Measurements from ENCODE around the gene MGAT5.

Gene MGAT5

DNA sequence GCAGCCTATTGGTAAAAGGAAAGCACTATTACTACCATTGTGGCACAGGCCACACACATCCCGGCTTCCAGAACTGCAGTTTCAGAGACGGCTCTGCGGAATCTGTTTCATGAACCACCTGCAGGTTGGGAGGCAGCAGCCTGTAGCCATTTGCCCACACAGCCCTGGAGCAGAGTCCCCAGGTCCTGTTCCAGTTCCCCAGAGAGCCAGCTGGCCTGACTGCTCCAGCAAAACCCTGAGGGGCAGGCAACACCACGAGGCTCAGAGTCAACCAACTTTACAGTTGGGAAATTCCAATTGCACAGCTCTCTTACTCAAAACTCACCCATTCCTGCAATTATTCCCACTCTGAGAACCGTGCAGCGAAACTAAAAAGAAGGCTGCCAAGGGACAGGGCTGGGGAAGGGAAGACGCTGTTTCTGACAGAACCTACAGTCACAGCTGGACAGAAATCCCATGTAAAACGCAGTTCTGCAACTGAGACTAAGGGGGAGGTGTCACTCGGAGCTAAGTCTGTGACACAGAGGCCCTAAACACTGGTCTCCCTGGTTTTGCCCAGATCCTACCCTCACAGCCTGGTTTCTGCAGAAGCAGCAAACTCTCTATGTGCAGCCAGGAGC, 245.5 kb downstream of the MGAT5 start:
- Histone ChIP-seq H3K4me1 (no peaks in the 10 kb centered on the region), H3K4me2 (ENCODE audit: low read length) (no peak overlapping the region), H3K9ac (no peak overlapping the region), H3K79me2 (no peaks in the 10 kb centered on the region), H3K4me3 (ENCODE audit: low read depth, low read length) (no peak overlapping the region), H3K27me3 (ENCODE audit: control insufficient read depth, insufficient read depth, low read length) (no peaks in the 10 kb centered on the region), H3K36me3 (ENCODE audit: control insufficient read depth, insufficient read depth, low read length) (no peaks in the 10 kb centered on the region), H3K27ac (no peak overlapping the region), H2AFZ (no peak overlapping the region), H3K9me3 (ENCODE audit: control insufficient read depth, low read length) (no peaks in the 10 kb centered on the region)
- TF ChIP-seq, protein P1, sequence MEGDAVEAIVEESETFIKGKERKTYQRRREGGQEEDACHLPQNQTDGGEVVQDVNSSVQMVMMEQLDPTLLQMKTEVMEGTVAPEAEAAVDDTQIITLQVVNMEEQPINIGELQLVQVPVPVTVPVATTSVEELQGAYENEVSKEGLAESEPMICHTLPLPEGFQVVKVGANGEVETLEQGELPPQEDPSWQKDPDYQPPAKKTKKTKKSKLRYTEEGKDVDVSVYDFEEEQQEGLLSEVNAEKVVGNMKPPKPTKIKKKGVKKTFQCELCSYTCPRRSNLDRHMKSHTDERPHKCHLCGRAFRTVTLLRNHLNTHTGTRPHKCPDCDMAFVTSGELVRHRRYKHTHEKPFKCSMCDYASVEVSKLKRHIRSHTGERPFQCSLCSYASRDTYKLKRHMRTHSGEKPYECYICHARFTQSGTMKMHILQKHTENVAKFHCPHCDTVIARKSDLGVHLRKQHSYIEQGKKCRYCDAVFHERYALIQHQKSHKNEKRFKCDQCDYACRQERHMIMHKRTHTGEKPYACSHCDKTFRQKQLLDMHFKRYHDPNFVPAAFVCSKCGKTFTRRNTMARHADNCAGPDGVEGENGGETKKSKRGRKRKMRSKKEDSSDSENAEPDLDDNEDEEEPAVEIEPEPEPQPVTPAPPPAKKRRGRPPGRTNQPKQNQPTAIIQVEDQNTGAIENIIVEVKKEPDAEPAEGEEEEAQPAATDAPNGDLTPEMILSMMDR (IDR thresholded peaks at IDR 0.05) = no peak

DNA sequence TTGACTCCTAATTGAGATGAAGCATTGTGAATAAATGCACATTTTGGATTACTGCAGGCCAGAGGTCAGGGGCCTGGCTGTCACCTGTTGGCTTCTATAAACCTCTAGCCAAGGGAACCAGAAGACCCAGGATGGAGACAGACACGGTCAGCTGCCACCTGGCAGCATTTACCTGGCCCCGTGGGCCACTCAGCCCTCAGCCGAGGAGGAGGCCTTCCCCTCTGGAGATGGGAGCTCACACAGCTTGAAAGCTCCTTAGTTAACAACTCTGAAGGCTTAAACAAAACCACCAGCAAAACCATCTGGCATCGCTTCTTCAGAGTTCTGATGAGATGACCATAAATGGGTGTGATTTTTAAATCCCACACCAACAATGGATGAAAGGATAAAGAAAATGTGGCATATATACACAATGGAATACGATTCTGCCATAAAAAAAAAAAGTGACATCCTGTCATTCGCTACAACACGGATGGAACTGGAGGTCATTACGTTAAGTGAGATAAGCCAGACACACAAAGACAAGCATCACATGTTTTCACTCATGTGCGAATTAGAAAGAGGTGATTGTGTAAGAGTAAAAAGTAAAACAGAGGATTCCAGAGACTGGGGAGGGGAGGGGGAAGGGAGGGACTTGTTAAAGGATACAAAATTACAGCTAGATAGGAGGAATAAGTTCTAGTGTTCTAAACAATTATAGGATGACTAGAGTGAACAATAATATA, 246.5 kb downstream of the MGAT5 start:
- Histone ChIP-seq H3K4me2 (ENCODE audit: low read length) (no peak overlapping the region), H3K9ac (no peak overlapping the region), H3K4me1 (no peaks in the 10 kb centered on the region), H3K79me2 (no peaks in the 10 kb centered on the region), H3K36me3 (ENCODE audit: control insufficient read depth, insufficient read depth, low read length) (no peaks in the 10 kb centered on the region), H3K27ac (no peak overlapping the region), H2AFZ (no peak overlapping the region), H3K4me3 (ENCODE audit: low read depth, low read length) (no peak overlapping the region), H3K27me3 (ENCODE audit: control insufficient read depth, insufficient read depth, low read length) (no peaks in the 10 kb centered on the region), H3K9me3 (ENCODE audit: control insufficient read depth, low read length) (no peaks in the 10 kb centered on the region)
- TF ChIP-seq, protein P1 (IDR thresholded peaks at IDR 0.05) = no peak

DNA sequence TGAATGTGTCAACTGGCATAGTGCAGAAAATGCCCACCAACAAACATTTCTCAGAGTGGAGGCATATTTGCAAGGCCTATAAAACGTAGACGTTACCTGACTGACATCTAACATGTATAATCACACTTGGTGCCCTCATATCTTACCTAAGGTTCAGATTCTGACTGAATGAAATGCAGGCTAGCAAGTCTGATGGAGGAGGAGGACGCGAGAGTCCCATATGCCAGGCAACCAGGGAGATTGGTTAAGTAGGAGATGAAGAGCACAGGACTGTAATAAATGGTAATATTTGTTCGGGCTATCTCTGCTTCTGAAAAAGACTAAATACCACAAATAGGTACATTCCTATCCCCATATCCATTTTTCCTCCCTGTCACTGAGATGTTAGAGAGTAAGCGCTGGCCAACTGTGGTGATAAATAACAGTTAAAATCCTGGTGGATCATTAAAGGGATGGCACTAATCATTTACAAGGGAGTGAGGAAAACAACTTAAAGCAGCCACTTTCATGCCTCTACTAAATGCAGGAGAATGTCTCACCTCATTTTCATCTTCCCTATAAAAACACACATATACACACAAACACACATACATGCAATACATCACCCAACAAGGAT, 247.7 kb downstream of the MGAT5 start:
- H3K27me3 ChIP-seq (ENCODE audit: control insufficient read depth, insufficient read depth, low read length) = no peaks in the 10 kb centered on the region
- H3K9me3 ChIP-seq (ENCODE audit: control insufficient read depth, low read length) = no peaks in the 10 kb centered on the region
- H3K4me3 ChIP-seq (ENCODE audit: low read depth, low read length) = no peak overlapping the region
- no peak overlapping the region for H3K9ac ChIP-seq
- H3K27ac ChIP-seq = no peak overlapping the region
- H2AFZ ChIP-seq = no peak overlapping the region
- H3K4me2 ChIP-seq (ENCODE audit: low read length) = no peak overlapping the region
- H3K79me2 ChIP-seq = no peaks in the 10 kb centered on the region
- TF ChIP-seq, protein P1 (IDR thresholded peaks at IDR 0.05) = no peak
- no peaks in the 10 kb centered on the region for H3K36me3 ChIP-seq (ENCODE audit: control insufficient read depth, insufficient read depth, low read length)
- no peaks in the 10 kb centered on the region for H3K4me1 ChIP-seq

DNA sequence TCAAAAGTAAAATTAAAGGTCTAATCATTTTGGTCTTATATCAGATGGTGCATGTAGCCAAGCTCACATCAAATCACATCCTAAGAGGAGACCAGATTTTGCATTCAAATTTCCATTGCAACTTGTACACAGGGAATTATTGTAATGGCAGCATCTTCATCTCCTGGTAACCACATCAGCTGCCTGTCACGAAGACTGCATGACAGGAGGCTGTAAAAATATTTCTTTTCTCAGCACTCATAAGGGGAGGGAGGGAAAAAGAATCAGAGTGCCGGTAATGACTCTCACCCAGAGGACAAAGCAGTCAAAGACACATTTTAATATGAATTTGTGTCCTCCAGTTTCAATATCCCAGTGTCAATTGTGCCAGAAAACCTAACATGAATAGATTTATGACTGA, 248.2 kb downstream of the MGAT5 start:
- Histone ChIP-seq H3K9me3 (ENCODE audit: control insufficient read depth, low read length) (no peaks in the 10 kb centered on the region), H2AFZ (no peak overlapping the region), H3K9ac (no peak overlapping the region), H3K4me1 (no peaks in the 10 kb centered on the region), H3K79me2 (no peaks in the 10 kb centered on the region), H3K4me3 (ENCODE audit: low read depth, low read length) (no peak overlapping the region), H3K4me2 (ENCODE audit: low read length) (no peak overlapping the region), H3K27me3 (ENCODE audit: control insufficient read depth, insufficient read depth, low read length) (no peaks in the 10 kb centered on the region), H3K36me3 (ENCODE audit: control insufficient read depth, insufficient read depth, low read length) (no peaks in the 10 kb centered on the region), H3K27ac (no peak overlapping the region)
- TF ChIP-seq, protein P1 (IDR thresholded peaks at IDR 0.05) = no peak

Measured in parathyroid adenoma (tissue), 2 donors.